GM19025 (cell line): ENCODE results near the gene GPR132.
"Not testable (repeated sequence)": the region's sequence is repeated elsewhere in the genome, so short reads cannot be mapped to it uniquely, and the experiment has no call there.

Experiments
- ATAC-seq: cut with Tn5 transposase; IDR thresholded peaks from one replicate; pipeline ENCODE4 v1.9.1; 2021; ENCODE audit warnings: mild to moderate bottlenecking, low read depth, moderate library complexity; ENCODE audit not compliant: unreplicated experiment

Gene GPR132, protein sequence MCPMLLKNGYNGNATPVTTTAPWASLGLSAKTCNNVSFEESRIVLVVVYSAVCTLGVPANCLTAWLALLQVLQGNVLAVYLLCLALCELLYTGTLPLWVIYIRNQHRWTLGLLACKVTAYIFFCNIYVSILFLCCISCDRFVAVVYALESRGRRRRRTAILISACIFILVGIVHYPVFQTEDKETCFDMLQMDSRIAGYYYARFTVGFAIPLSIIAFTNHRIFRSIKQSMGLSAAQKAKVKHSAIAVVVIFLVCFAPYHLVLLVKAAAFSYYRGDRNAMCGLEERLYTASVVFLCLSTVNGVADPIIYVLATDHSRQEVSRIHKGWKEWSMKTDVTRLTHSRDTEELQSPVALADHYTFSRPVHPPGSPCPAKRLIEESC

DNA sequence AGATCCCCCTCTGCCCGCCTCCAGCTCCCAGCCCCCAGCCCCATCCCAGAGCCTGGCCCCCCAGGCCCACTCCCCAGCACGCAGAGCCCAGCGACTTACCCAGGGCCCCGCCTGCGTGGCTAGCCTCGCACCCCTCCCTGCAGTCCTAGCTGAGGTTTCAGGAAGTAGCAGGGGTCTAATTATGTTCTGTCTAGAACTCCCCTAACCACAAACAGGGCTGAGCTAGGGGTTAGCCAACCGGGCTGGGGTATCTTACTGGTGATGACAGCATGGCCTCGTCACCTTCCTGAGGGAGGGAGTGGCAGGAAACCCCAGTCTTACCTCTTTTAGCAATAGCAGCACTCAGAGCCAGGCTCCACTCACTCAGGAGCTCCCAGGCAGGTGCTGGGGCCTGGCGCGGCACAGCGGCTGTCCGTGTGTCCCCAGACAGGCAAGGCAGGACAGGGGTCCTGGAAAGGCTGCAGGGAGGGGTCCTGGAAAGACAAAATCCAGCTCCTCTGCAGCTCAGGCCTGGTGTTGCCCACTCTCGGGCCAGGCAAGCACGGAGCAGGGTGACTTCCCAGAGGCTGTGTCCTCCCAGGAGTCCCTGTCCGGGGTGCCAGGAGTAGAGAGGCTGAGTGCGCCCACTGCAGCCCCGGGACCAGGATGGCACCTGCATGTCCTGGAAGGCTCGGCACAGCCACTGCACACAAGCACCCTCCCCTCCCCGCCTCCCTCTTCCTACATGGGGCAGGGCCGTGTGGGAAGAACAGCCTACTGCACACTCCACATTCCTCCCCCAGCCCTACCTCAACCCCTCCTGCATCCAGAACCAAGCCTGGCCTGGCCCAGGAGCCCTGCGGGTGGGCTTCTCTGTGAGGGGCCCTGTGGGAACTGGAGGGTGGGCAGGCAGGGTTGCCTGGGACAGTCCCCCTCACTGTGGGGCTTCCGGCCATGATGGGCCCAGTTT lies at the start of gene GPR132:
Gene GPR132, minus strand, starts transcription at position 151 of the 949 bp plus-strand sequence. CDS start 10,010 bp downstream, outside the sequence.
- peak; percentile 34 for ATAC-seq

DNA sequence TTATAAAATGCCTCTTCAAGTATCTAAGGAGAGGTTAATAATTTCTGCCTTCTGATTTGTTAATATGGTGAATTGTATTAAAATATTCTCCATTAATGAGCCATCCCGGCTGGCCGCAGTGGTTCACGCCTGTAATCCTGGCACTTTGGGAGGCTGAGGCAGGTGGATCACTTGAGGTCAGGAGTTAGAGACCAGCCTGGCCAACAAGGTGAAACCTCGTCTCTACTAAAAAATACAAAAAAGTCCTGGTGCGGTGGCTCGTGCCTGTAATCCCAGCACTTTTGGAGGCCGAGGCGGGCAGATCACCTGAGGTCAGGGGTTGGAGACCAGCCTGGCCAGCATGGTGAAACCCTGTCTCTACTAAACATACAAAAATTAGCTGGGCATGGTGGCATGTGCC lies 44.0 kb upstream of the GPR132 start:
- not testable (repeated sequence) for ATAC-seq

DNA sequence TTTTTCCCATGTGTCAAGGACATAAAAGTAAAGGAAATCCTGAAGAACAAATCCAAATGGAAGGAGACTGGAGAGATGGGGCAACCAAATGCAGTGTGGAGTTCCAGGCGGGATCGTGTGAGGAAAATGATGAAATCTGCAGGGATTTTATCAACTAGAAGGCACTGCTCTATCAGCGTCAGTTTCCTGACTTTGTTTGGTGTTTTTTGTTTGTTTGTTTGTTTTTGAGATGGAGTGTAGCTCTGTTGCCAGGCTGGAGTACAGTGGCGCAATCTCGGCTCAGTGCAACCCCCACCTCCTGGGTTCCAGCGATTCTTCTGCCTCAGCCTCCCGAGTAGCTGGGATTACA lies 43.3 kb upstream of the GPR132 start:
- ATAC-seq, result no peak

DNA sequence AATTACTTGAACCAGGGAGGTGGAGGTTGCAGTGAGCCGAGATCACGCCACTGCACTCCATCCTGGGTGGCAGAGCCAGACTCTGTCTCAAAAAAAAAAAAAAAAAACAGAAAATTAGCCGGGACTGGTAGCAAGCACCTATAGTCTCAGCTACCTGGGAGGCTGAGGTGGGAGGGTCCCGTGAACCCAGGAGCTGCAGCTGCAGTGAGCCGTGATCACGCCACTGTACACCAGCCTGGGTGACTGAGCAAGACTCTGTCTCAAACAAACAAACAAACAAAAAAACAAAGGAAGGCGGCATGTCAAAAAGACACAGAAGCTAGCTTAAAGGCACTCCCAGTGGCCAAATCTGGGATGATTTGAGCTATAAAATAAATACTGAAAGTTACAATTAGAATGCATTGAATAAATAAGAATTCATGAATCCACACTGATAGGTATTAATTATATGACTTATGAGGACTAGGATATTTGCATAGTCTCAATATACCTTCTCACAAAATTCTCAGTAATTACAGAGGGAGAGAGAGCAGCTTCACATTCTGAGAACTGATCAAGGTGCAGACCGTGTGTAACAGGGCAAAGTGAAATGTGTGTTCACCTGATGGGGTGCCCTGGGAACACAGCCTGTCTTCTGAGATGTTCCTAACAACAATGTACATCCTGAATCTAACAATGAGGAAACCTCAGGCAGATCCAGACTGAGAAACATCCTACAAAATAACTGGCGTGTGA lies 42.7 kb upstream of the GPR132 start:
- no peak for ATAC-seq

DNA sequence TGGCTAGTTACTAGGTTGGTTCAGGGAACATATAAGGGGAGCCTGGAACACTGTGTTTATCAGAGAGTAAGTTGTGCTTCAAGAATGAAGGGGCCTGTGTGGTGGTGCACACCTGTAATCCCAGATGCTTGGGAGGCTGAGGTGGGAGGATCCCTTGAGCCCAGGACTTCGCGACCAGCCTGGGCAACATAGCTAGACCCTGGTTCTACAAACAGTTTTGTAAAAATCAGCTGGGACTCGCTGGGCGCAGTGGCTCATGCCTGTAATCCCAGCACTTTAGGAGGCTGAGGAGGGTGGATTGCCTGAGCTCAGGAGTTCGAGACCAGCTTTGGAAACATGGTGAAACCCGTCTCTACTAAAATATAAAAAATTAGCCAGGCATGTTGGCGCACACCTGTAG lies 42.1 kb upstream of the GPR132 start:
- ATAC-seq, result no peak

DNA sequence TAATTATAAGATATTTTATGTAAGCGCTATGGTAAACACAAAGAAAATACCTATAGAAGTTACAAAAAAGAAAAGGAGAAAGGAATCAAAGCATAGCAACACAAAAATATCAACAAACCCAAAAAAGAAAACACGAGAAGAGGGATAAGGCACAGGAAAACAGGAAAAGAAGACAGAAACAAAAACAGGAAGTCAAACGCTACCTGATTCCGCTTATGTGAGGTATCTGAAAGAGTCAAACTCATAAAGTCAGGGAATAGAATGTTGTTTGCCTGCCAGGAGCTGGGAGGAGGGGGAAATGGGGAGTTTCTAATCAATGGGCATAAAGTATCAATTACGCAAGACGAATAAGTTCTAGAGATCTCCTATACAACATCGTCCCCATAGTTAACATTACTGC lies 39.9 kb upstream of the GPR132 start:
- ATAC-seq, result no peak

DNA sequence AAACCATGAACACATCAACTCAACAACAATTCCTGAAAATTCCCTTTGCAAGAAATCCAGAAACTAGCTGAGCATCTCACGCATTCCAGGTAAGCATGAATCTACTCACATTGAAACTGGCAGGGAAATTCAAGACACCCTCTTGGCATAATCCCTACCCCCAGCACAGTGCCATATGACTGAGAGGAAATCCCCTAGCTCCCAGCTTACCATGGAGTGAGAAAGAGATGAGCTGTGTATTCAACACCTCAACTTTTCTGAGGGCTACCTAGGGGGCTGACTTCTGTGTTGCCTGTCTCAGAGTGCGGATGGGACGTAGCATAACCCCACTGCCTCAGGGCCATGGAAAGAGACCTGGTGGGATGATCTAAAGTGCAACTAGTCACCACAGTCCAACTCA lies 37.7 kb upstream of the GPR132 start:
- no peak for ATAC-seq

DNA sequence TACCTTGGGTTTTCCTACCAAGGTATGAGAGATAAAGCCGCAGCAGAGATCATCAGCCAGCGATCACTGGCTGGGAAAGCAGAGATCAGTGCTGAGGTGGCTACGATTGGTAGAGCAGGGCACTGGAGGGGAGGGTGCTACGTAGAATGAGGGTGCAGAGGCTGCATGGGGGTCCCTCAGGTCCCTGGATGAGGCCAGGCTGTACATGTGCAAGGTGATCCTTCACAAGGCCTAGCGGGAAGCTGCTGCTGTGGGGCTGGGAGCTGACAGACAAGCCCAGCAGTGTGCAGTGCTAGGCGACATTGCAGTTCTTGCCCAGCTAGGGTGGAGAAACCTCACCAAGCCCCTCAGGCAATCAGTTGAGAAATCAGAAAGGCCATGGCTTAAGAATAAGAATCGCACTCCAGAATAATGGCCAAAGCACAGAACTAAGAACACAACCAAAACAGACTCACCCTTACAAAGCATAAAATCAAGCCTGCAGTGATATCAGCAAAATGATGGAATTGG lies 37.2 kb upstream of the GPR132 start:
- no peak for ATAC-seq

DNA sequence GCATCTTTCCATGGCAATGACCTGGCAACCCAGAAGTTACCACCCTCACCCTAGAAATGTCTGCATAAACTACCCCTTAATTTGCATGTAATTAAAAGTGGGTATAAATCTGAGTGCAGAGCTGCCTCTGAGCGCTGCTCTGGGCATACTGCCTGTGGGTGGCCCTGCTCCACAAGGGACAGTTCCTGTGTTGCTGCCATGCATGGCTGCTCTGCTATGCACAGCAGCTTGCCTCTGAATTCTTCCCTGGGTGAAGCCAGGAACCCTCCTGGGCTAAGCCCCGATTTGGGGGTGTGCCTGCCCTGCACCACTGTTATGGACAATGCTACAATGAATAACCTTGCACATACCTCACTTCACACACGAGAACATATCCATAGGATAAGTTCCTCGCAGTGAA lies 35.7 kb upstream of the GPR132 start:
- ATAC-seq, result no peak

DNA sequence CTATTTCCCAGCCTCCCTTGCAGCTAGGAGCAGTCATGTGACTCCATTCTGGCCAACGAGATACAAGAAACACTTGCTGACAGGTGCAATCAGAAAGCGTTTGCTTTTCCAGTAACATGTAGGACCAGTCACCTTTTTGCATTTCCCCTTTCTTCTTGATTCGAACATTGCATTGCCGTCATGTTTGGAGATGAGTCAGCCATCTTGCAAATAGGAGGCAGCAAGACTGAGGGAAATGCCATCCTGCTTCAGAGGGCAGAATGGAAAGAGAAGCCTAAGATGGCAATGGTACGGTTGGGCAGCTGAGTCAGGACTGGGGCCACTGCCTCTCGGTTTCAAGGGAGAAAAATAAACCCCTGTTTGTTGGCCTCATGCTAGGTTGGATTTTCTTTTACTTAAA lies 34.5 kb upstream of the GPR132 start:
- ATAC-seq, result no peak

DNA sequence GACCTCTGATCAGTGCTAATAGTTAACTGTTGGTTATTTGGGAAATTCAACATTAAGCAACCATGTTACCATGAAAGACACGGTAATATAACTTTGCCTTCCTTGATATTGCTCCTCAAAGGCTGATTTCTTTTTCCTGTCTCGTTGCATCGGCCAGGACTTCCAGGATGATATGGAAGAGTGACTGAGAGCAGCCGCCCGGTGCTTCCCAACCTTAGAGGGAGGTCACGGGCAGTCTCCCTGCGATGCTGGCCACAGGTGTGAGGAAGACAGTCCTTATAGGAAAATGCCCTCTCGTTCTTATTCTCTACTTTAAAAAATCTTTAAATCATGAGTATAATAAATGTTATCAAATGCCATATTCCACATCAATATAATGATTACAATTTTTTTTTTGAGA lies 33.1 kb upstream of the GPR132 start:
- no peak for ATAC-seq

DNA sequence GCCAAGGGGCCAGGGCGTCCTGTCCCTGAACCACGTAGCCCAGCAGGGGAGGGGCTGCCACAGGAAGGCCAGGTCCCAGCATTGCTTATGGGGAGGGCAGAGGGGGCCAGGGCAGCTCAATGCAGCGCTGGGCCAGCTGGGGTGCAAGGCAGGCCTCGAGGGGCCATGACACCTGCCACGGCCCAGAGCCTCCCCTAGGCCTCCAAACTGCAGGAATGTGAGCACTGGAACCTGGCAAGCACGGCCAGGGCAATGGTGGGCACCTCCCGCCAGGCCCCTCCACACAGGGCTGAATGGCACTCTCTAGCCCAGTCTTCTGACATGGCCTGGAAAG lies 32.5 kb upstream of the GPR132 start:
- no peak for ATAC-seq

DNA sequence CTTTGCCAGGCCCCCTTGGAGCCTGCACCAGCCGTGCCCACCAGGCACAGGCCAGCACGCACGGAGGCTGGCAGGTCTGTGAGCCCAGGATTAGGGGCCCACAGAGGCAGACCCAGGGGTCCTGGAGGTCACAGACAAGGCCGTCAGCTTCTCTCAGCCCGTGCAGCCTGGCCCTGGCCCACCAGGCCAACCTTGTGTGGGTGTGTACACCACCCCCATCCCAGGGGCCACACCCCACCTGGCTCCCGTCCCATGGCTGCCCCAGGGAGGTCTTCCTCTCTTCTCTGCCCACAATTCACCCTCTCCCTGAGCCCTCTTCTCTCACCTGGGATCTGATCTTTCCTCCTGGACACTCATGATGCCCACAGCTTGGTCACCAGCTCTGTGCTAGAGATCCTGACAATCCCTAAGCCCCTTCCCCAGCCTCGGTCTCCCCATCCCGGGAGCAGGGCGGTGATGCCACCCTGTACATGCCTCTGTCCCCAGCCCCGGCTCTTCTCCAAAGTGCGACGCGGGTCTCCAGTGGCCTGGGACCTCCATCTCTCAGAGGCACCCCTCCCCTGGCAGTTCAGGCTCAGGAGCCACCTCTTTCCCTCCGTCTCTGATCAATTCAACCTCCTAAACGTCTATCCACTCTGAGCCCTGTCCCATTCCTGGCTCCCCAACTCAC lies 31.1 kb upstream of the GPR132 start:
- no peak for ATAC-seq

DNA sequence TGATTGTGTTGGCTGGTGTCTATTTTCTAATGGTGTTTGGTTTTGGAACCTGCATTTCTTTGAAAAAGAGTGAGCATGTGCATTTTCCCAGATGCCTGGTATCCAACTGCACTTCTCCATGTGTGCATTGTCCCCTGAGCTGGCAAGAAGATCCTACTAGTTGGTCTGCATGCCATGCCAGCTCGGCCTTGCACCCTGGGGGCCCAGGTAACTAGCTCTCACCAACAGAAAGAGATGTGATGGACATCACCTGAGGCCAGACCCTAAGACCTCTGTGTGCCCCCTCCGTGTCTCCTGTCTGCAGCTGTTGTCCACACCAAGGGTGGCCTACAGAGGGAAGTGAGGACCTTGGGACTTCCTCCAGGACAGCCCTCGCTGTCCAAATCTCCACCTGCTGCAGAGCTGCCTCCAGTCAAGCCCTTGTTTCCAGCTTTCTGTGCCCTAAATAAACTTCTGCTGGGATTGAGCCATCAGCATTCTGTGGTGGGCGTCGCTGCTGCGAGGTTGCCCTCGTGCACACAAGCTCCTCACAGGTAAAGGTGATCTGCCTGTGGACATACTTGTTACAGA lies 30.1 kb upstream of the GPR132 start:
- ATAC-seq, result no peak

DNA sequence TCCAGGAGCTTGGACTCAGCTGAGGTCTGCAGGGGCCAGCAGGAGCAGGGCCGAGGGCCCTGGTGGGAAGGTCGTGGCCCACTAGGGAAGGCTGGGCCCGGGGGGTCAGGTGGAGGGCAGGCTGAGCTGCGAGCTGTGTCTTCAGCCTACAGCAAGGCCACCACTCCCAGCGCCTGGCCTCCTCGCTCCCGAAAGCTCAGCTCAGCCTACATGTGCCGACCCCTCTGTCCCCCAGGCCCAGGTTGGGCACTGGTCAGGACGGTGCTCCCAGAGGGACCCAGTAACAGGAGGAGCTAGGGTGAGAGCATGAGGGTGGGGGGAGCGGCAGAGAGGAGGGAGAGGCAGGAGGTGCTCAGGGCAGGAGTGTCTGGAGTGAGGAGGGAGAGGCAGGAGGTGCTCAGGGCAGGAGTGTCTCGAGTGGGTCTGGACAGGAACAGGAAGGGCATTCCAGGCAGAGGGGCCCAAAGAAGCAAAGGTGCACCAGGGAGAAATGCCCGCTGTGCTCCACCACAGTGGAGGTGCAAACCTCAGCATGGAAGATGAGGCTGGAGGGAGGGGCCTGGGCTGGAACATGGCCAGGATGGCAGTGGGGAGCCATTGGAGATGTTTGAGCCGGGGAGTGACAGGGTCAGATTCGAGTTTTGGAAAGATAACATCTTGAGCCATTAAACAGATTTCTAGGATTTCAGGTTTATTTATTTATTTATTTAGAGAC lies 29.1 kb upstream of the GPR132 start:
- no peak for ATAC-seq

DNA sequence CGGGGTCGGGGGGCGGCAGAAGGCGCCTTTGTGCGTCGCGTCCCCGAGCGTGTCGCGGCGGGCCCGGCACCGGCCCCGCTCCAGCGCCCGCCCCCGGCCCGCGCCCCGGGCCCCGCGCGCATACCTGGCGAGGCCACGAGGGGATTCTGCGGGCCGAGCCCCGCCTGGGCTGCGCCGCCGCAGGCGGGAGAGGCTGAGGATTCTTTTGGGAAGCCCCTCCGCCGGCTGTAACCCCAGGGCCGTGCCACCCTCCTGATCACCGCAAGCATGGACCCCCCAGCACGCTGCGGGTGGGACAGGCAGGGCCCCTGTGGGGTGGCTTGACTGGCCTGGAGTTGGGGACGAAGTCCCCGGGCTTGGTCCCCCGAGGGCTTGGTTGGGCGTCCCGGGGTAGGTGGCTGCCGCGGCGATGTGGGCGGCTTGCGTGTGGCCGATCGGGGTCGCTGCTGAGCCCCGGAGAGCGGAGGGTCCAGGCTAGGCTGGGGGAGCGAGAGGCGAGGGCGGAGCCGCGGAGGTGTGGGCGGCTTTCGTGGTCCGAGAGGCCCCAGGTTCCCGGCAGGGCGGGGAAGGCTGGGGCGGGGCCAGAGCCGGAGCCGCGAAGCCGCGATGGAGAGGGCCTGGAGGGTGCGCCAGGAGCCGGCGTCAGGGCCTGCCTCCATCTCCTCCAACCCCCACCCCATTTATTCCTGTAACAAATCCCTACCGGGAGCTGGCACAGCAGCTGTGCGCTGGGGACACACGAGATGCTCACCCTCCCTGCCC lies 28.4 kb upstream of the GPR132 start:
- no peak for ATAC-seq

DNA sequence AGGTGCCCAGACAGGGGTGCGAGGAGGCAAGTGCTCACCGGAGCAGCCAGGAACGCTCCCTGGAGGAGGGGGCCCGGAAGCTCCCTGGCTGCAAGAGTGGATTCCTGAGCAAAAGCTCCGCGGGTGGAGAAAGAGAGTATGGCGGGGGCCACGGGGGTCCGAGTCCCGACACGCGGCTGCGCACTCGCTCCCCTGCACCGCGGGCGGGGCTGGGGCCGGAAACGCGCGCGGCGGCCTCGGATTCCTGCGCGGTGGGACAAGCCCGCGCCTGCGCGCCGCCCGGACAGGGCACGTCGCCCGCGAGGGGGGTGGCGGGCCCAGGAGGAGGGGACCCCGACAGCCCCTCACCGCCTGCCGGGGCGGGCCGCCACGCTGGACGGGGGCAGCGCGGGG lies 27.8 kb upstream of the GPR132 start:
- ATAC-seq, result no peak

DNA sequence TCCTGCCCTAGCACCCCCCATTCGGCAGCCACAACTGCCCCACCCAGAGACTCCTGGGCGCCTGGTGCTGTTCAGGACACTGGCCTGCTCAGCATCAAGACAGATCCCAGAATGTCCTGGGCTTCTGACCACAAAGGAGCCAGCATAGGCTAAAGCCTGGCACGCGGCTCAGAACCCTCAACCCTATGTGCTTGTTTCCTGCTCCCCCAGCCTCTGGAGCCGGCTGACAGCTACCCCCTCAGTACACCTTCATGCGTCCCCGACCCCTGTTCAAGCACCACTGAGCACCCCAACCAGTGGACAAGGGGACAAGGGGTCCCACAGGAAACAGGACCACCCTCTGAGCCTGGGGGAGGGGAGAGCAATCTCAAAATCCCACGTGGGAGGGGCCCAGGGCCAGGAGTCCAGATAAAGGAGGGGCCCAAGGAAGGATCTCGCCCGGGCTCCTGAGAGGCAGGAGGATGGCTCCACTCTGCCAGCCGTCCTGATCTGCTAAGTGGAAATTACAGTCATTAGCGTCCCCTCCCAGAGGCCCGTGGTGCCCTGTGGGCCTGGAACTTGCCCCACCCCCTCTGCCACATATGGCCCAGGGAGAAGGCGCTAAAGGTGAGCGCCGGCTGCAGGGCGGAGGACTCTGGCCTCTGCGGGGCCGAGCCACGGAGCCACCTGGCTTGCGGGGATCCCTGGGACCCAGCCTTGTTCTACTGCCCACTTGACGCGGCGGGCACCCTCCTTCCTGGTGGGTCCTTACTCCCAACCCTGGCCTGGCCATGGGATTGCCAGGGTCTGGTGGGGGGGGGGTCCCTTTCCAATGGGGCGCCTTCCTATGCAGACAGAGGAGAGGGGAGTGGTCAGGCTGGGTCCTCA lies 27.2 kb upstream of the GPR132 start:
- ATAC-seq, result no peak
